Thoracic aorta (tissue), 2 donors: ENCODE data around the gene ZNF181. TPM values are rescaled to one million over a fixed set of nuclear protein-coding genes. Genes with fewer than 3 reads are reported as not detected.

Experiments
- ATAC-seq: fragments of 150-250 bp; one replicate; pipeline ENCODE4 v1.8.0; 2017; ENCODE audit warnings: low read depth; ENCODE audit not compliant: insufficient number of reproducible peaks, low FRiP score
- DNase-seq: peaks from one replicate; pipeline ENCODE4 v3.0.0-alpha.2; 2020; ENCODE audit warnings: low spot score
- H3K27ac ChIP-seq, 2 donors: fragments of 200-600 bp; sonication (generic); 1 replicate in 1 of 2; 2 replicates in 1 of 2; pipeline ENCODE4 v1.5.1; 2016; ENCODE audit warnings: mild to moderate bottlenecking in 2 of 2, moderate library complexity in 2 of 2
- H3K27me3 ChIP-seq: fragments of 200-600 bp; sonication (generic); replicated peaks from 2 replicates; pipeline ENCODE4 v1.6.0; 2016; ENCODE audit warnings: mild to moderate bottlenecking; ENCODE audit not compliant: insufficient read depth
- H3K36me3 ChIP-seq: fragments of 200-600 bp; sonication (generic); one replicate; pipeline ENCODE4 v1.5.1; 2016
- H3K4me1 ChIP-seq, 2 donors: fragments of 200-600 bp; sonication (generic); 1 replicate in 1 of 2; 2 replicates in 1 of 2; pipeline versions ENCODE4 v1.5.1 to v1.6.0; 2016; ENCODE audit warnings: low read depth in 2 of 2, mild to moderate bottlenecking in 1 of 2; ENCODE audit not compliant: control insufficient read depth in 1 of 2
- H3K4me3 ChIP-seq: fragments of 200-600 bp; sonication (generic); 2 replicates; pipeline ENCODE4 v1.5.1; 2016; ENCODE audit warnings: mild to moderate bottlenecking
- H3K9me3 ChIP-seq: fragments of 200-600 bp; sonication (generic); 2 replicates; pipeline ENCODE4 v1.5.1; 2016
- CTCF ChIP-seq: fragments of 200-600 bp; sonication (generic); IDR thresholded peaks from one replicate; pipeline ENCODE4 v1.5.1; 2019; ENCODE audit warnings: antibody characterized with exemption
- total RNA-seq, 2 donors: library from RNA; depleted of rRNA; stranded (reverse); fragments of >200 nt; gene quantifications; one replicate each; pipeline versions ENCODE4 v1.1.0 to v1.2.3, GENCODE V29; 2016

The ZNF181 gene
- total RNA-seq, 2 donors from 2014 or later = 23.0 to 78.0 TPM

- H3K4me1 ChIP-seq = no peaks in the 10 kb centered on the region
- TF ChIP-seq CTCF = no peak
- no peaks in the 10 kb centered on the region for H3K36me3 ChIP-seq
- DNase-seq (no peak), ATAC-seq (no peak)
- H3K9me3 ChIP-seq = no peaks in the 10 kb centered on the region
- H3K4me3 ChIP-seq = no peak overlapping the region
- H3K27ac ChIP-seq = no peak overlapping the region
- H3K27me3 ChIP-seq = no peaks in the 10 kb centered on the region
Measured at GRCh38 chr19:34713262-34713637, 20.8 kb upstream of the ZNF181 start.

GRCh38 chr19:34715357-34715756 is 18.7 kb upstream of the ZNF181 start:
- no peak for DNase-seq
- H3K4me1 ChIP-seq = no peaks in the 10 kb centered on the region
- H3K27me3 ChIP-seq = no peaks in the 10 kb centered on the region
- no peak for TF ChIP-seq CTCF
- H3K27ac ChIP-seq = no peak overlapping the region
- H3K9me3 ChIP-seq = no peaks in the 10 kb centered on the region
- no peaks in the 10 kb centered on the region for H3K36me3 ChIP-seq
- no peak for ATAC-seq
- H3K4me3 ChIP-seq = no peak overlapping the region

GRCh38 chr19:34722353-34722752 is 11.7 kb upstream of the ZNF181 start:
- TF ChIP-seq CTCF = no peak
- no peak for DNase-seq
- no peaks in the 10 kb centered on the region for H3K36me3 ChIP-seq
- H3K27me3 ChIP-seq = no peaks in the 10 kb centered on the region
- no peaks in the 10 kb centered on the region for H3K9me3 ChIP-seq
- no peak overlapping the region for H3K27ac ChIP-seq
- no peaks in the 10 kb centered on the region for H3K4me1 ChIP-seq
- ATAC-seq = no peak
- H3K4me3 ChIP-seq = no peak overlapping the region

GRCh38 chr19:34725400-34725799 is 8.6 kb upstream of the ZNF181 start:
- DNase-seq = no peak
- no peaks in the 10 kb centered on the region for H3K4me1 ChIP-seq
- no peaks in the 10 kb centered on the region for H3K36me3 ChIP-seq
- H3K27ac ChIP-seq = no peak overlapping the region
- TF ChIP-seq CTCF = no peak
- H3K27me3 ChIP-seq = no peaks in the 10 kb centered on the region
- no peak overlapping the region for H3K4me3 ChIP-seq
- H3K9me3 ChIP-seq = no peaks in the 10 kb centered on the region
- no peak for ATAC-seq

- Histone ChIP-seq H3K4me1 (peaks cover 5 to 23% of the 10 kb centered on the region in 2 donors), H3K9me3 (no peaks in the 10 kb centered on the region), H3K36me3 (no peaks in the 10 kb centered on the region), H3K4me3 (no peak overlapping the region), H3K27ac (no peak overlapping the region), H3K27me3 (no peaks in the 10 kb centered on the region)
- ATAC-seq (no peak), DNase-seq (no peak)
- no peak for TF ChIP-seq CTCF
Measured at GRCh38 chr19:34731019-34731829, 2.8 kb upstream of the ZNF181 start.
